Measurements from ENCODE around the gene CLEC7A. TPM values are rescaled to one million over a fixed set of nuclear protein-coding genes. Genes with fewer than 3 reads are reported as not detected.

CLEC7A gene
- total RNA-seq, 1 experiment from 2014 or later: not detected

DNA sequence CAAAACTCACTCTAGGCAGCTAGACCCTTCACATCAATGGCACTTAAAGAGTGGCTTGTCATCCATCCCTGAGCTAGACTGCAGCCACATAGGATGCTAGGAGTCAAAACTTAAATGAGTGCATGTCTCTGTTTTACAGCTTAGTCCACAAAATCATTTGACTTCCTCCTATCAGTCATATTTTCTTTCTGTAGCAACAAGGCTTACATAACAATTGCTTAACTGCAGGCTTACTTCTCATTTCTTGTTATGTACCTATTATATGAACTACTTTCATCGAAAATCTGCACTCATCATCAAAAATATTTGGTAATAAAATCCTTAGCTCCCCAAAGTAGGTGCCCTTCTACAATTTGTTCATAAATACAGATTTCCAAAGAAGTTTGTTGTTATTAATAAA is 61.4 kb downstream of the CLEC7A start:
- H3K27ac ChIP-seq (ENCODE audit: insufficient read length, low read depth, low read length): no peak overlapping the region
- H2AFZ ChIP-seq (ENCODE audit: low read length): no peak overlapping the region
- no CpG with 5 or more reads among the region's 1 CpG for WGBS (ENCODE audit: extremely low coverage, insufficient read length, low lambda C conversion rate)
- Mint-ChIP-seq H3K27me3 (ENCODE audit: low read depth) (no peaks in the 10 kb centered on the region), H3K4me1 (0 out of 4 replicates have a peak, but pooled peaks cover 3 to 4% of the 10 kb centered on the region in 2 experiments), H3K4me3 (no peak overlapping the region), H3K36me3 (ENCODE audit: insufficient read depth in 1 of 3, low read depth in 3 of 3) (no peaks in the 10 kb centered on the region), H3K27ac (no peak overlapping the region), H3K9me3 (no peaks in the 10 kb centered on the region)
- H3K27me3 ChIP-seq (ENCODE audit: insufficient read depth, low read length): no peaks in the 10 kb centered on the region; the same call in 1 of the 2 replicates
- H2BK15ac ChIP-seq (ENCODE audit: low read depth, low read length): no peak overlapping the region
- no peaks in the 10 kb centered on the region for H3K9me3 ChIP-seq (ENCODE audit: control insufficient read depth, low read depth, low read length)
- no peaks in the 10 kb centered on the region for H4K20me1 ChIP-seq (ENCODE audit: control insufficient read depth, insufficient read depth, insufficient read length)
- no peak overlapping the region for H2AK5ac ChIP-seq (ENCODE audit: insufficient read length, low read length)
- no peak overlapping the region for H3K4ac ChIP-seq (ENCODE audit: low read depth, low read length)
- no peak overlapping the region for H2BK120ac ChIP-seq (ENCODE audit: low read depth, low read length, poor library complexity, severe bottlenecking)
- H3K23me2 ChIP-seq (ENCODE audit: insufficient read length, low read depth, low read length, poor library complexity, severe bottlenecking): no peaks in the 10 kb centered on the region
- H3K23ac ChIP-seq (ENCODE audit: insufficient read length, low read depth, low read length): no peak overlapping the region
- no peak overlapping the region for H3K56ac ChIP-seq (ENCODE audit: insufficient read length, low read depth, low read length)
- no peak overlapping the region for H3T11ph ChIP-seq (ENCODE audit: low read length)
- no peak overlapping the region for H2BK12ac ChIP-seq (ENCODE audit: insufficient read length, low read depth, low read length)
- no peaks in the 10 kb centered on the region for H3K4me1 ChIP-seq (ENCODE audit: insufficient read depth, low read length)
- H3K9ac ChIP-seq (ENCODE audit: extremely low read depth, insufficient read length, low read length): no peak overlapping the region
- H4K8ac ChIP-seq (replicated peaks; ENCODE audit: insufficient read length, low read depth, low read length): no peak overlapping the region
- H2BK5ac ChIP-seq (ENCODE audit: insufficient read length, low read length): no peak overlapping the region
- H4K91ac ChIP-seq (ENCODE audit: insufficient read length, low read depth, low read length): no peak overlapping the region
- no peak for DNase-seq
- H4K5ac ChIP-seq (ENCODE audit: insufficient read length, low read depth, low read length): no peak overlapping the region
- no peak overlapping the region for H3K14ac ChIP-seq (ENCODE audit: insufficient read depth, low read length)
- H3K18ac ChIP-seq (ENCODE audit: insufficient read length, low read depth, low read length): no peak overlapping the region
- peaks cover 2% of the 10 kb centered on the region; the same call in 1 of the 2 replicates for H3K79me2 ChIP-seq (ENCODE audit: insufficient read depth, low read length)
- H3K4me2 ChIP-seq (ENCODE audit: insufficient read depth, insufficient read length, low read length): no peak overlapping the region
- no peak overlapping the region for H2BK20ac ChIP-seq (ENCODE audit: low read depth, low read length, poor library complexity, severe bottlenecking)
- no peaks in the 10 kb centered on the region for H3K79me1 ChIP-seq (ENCODE audit: insufficient read depth, low read depth, low read length, poor library complexity, severe bottlenecking)
- TF ChIP-seq, protein P1, sequence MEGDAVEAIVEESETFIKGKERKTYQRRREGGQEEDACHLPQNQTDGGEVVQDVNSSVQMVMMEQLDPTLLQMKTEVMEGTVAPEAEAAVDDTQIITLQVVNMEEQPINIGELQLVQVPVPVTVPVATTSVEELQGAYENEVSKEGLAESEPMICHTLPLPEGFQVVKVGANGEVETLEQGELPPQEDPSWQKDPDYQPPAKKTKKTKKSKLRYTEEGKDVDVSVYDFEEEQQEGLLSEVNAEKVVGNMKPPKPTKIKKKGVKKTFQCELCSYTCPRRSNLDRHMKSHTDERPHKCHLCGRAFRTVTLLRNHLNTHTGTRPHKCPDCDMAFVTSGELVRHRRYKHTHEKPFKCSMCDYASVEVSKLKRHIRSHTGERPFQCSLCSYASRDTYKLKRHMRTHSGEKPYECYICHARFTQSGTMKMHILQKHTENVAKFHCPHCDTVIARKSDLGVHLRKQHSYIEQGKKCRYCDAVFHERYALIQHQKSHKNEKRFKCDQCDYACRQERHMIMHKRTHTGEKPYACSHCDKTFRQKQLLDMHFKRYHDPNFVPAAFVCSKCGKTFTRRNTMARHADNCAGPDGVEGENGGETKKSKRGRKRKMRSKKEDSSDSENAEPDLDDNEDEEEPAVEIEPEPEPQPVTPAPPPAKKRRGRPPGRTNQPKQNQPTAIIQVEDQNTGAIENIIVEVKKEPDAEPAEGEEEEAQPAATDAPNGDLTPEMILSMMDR (conservative IDR thresholded peaks at IDR 0.05): no peak
